Measurements from ENCODE around the gene NPAS3.

- TF ChIP-seq CTCF (IDR thresholded peaks at IDR 0.05) (no peak), POLR2A (IDR thresholded peaks at IDR 0.05) (no peak)
Observed at GRCh38 chr14:33773205-33774030, 834.7 kb downstream of the NPAS3 start.
